Myocyte (in vitro differentiated cells): Measurements from ENCODE around the gene FAM161A. TPM values are rescaled to one million over a fixed set of nuclear protein-coding genes. Genes with fewer than 3 reads are reported as not detected.
A peak's percentile ranks its signal among the peaks of the same experiment; 100 is the strongest.
"Not testable (repeated sequence)": the region's sequence is repeated elsewhere in the genome, so short reads cannot be mapped to it uniquely, and the experiment has no call there.

Experiments
- DNase-seq: peaks from one replicate; pipeline ENCODE4 v3.0.0-alpha.2; 2012; ENCODE audit warnings: low read depth
- total RNA-seq: library from RNA; depleted of rRNA; stranded (reverse); fragments of >200 nt; gene quantifications from 2 replicates; pipeline ENCODE4 v1.2.3, GENCODE V29; 2014

The FAM161A gene
- total RNA-seq, 1 donor from 2014 or later: 2.8 TPM

GRCh38 chr2:61845320-61845719 is 8.5 kb downstream of the FAM161A start:
- DNase-seq: no peak

GRCh38 chr2:61841286-61841685 is 12.6 kb downstream of the FAM161A start:
- DNase-seq: no peak

- DNase-seq: no peak
Observed at GRCh38 chr2:61834893-61835292, 19.0 kb downstream of the FAM161A start.

GRCh38 chr2:61833971-61834370 is 19.9 kb downstream of the FAM161A start:
- DNase-seq: no peak

GRCh38 chr2:61832183-61832841 is 21.5 kb downstream of the FAM161A start:
- DNase-seq: no peak

GRCh38 chr2:61822255-61822654 is 31.6 kb downstream of the FAM161A start:
- no peak for DNase-seq

- peak; percentile 23 for DNase-seq
Observed at GRCh38 chr2:61816480-61817355, 37.1 kb downstream of the FAM161A start.

GRCh38 chr2:61814539-61815160 is 39.2 kb downstream of the FAM161A start:
- no peak for DNase-seq

GRCh38 chr2:61813314-61813713 is 40.5 kb downstream of the FAM161A start:
- DNase-seq: not testable (repeated sequence)

GRCh38 chr2:61811821-61812220 is 42.0 kb downstream of the FAM161A start:
- no peak for DNase-seq

GRCh38 chr2:61810203-61810602 is 43.7 kb downstream of the FAM161A start:
- DNase-seq: not testable (repeated sequence)

- DNase-seq: not testable (repeated sequence)
Observed at GRCh38 chr2:61808693-61809092, 45.2 kb downstream of the FAM161A start.

GRCh38 chr2:61807036-61807757 is 46.7 kb downstream of the FAM161A start:
- DNase-seq: no peak

- no peak for DNase-seq
Observed at GRCh38 chr2:61802548-61802947, 51.3 kb downstream of the FAM161A start.

- DNase-seq: no peak
Observed at GRCh38 chr2:61799099-61799498, 54.8 kb downstream of the FAM161A start.

- DNase-seq: not testable (repeated sequence)
Observed at GRCh38 chr2:61797446-61797845, 56.4 kb downstream of the FAM161A start.

GRCh38 chr2:61795408-61795807 is 58.5 kb downstream of the FAM161A start:
- DNase-seq: no peak

GRCh38 chr2:61793389-61793836 is 60.4 kb downstream of the FAM161A start:
- DNase-seq: peak; percentile 46

GRCh38 chr2:61792355-61792890 is 61.4 kb downstream of the FAM161A start:
- DNase-seq: no peak

GRCh38 chr2:61789807-61790602 is 63.9 kb downstream of the FAM161A start:
- DNase-seq: no peak
